ENCODE results near the gene HDAC4.

The HDAC4 gene

DNA sequence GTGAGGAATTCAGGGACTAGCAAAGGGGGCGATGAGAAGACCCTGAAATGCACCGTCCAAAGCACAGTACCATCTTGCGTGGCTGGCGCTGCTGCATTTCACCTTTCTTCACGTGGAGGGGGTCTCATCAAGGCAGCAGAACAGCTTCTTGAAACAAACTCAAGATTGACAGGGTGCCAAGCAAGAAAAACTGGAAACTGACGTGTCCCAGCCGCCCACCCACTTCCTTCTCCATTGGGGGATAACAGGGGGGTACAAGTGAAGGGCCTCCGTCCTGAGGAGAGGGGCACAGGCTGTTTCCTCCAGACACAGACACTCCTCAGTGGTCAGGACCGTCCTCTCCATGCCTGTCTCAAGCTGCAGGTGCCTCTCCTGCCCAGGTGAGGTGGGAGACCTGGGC lies 32.5 kb downstream of the HDAC4 start:
- DNase-seq: no peak

GRCh38 chr2:239366740-239367139 lies 34.1 kb downstream of the HDAC4 start:
- DNase-seq: no peak

- no peak for DNase-seq
Observed at GRCh38 chr2:239365782-239366435, 34.9 kb downstream of the HDAC4 start.

DNA sequence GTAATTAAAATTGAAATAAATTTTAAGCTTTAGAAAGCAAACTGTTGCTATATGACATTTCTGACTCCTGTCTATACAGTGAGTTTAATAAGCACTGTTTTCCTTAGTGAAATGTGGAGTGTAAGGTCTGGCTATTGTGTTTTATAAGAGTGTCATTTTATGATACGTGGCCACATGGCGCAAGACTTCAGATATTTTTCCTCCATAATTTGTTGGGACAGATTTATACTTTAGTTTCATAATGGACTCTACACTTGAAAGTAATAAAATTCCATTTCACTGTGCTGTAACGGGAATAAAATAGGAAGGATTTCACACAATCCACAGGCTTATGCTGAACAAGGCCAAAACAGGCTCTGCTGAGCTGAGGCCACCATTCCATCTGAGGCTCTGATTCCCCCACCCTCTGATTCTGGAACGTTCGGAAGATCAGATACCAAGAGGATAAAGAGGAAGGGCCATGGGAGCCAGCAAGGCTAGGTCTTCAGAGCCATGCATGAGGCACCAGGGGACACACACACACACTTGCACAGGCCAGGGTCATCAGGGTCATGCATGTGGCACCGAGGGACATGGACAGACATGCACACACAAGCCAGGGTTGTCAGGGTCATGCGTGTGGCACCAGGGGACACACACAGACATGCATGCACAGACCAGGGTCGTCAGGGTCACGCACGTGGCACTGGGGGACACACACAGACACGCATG lies 35.6 kb downstream of the HDAC4 start:
- DNase-seq: no peak

DNA sequence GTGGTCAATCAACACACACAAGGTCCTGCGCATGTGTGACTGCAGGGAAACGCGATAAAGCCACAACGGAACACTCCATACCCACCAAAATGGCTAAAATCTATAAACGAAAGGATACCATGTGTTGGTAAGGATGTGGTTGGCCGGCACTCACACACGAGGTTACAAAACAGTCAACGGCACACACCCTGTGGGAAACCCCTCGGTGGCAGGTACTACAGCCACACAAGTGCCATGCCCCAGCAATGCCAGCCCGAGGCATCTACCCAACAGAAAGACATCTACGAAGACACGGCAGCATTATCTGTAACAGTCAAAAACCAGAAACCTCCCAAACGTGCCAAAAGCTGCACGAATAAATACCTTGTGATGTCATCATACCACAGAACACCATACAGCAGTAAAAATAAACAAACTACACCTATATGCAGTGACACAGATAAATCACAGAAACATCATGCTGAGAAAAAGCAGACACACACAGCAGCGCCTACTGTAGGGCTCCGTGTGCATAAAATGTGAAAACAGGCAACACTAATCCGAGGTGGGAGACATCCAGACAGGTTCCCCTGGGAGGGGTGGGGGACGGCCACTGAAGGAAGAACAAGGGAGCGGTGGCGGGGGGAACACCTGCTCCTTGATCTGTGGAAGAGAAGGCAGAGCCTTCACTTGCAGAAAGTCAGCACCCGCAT lies 36.7 kb downstream of the HDAC4 start:
- peak; percentile 52 for DNase-seq

GRCh38 chr2:239362507-239362906 lies 38.3 kb downstream of the HDAC4 start:
- DNase-seq: no peak

- no peak for DNase-seq
Observed at GRCh38 chr2:239361311-239361642, 39.5 kb downstream of the HDAC4 start.

DNA sequence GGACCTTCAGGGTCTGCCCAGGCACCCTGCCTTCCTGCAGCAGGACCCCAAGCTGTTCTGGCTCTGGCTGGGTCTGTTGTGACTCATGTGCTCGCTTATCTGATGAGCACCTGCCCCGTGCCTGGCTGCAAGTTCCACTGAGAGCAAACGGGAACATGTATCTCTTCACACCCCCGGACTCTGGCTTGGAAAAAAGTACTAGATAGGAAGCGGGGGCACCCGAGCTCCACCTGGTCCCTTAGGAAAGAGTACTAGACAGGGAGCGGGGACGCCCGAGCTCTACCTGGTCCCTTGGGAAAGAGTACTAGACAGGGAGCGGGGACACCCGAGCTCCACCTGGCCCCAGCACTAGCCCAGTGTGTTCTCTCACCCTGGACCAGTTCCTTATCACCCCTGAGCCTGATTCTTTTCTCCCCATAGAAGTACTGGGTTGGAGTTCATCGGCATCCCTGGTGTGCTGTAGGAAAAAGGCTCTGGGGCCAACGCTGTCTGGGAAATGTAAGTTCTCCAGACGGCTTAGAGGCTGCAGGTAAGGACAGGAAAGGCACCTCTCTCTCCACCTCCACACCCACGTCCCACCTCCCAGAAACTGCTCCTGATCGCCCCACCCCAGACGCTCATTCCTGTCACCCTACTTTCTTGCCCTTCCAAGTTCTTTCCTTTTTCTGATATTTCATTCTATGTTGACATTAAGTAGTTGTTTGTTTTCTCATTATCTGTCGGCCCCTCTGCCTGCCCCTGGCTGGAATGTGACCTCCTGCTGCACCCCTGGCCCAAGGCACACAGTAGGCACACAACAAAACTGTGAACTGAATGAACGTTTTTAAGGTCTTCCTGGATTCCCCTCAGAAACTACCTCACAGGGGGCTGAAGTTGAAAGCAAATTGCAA lies 40.2 kb downstream of the HDAC4 start:
- no peak for DNase-seq

DNA sequence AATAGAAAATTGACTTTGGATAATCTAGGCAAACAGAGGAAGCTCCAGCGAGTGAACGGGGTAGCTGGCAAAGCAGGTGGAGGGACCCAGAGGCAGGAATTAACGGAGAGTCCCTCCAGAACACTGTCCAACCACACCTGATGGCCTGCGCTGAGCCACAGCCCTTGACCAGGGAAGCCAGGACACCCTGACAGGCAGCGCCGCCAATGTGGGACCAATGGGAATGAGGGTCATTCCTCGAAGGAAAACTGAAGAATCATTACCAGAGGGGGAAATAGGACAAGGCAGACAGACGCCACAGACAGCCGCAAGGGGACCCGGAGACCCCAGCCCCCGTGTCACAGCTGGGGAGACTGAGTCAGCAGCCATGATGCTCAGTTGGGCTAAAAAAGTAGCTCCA lies 40.8 kb downstream of the HDAC4 start:
- DNase-seq: no peak

DNA sequence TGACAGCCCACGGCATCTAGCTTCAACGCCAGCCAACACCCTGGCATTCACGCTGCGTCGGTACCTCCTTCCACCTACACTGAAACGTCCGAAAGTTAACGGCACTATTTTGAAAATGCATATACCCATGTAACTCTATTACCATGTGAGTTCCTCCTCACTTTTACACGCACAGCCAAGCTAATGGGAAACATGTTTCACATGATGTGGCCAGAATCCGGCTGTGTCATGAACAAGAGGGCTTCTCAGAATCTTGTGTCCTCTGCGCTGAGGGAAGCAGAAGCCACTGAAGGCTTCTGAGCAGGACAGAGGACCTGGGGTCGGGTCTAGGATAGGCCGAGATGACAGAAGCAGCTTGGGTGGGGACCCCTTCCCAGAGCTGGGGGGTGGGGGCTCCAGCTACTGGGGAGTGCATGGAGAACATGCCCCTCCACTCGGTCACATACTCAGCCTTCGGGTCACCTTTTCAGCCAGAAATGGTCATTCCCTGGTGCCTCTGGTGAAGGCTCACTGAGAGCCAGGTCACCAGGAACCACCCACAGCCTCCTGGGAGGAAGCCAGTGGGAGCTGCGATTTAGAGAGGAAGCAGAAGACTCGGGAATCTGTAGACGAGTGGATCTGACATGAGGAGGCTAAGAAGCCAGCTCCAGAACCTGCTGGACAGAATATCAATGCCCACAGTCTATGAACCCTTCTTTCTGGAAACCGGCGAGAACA lies 41.5 kb downstream of the HDAC4 start:
- no peak for DNase-seq

DNA sequence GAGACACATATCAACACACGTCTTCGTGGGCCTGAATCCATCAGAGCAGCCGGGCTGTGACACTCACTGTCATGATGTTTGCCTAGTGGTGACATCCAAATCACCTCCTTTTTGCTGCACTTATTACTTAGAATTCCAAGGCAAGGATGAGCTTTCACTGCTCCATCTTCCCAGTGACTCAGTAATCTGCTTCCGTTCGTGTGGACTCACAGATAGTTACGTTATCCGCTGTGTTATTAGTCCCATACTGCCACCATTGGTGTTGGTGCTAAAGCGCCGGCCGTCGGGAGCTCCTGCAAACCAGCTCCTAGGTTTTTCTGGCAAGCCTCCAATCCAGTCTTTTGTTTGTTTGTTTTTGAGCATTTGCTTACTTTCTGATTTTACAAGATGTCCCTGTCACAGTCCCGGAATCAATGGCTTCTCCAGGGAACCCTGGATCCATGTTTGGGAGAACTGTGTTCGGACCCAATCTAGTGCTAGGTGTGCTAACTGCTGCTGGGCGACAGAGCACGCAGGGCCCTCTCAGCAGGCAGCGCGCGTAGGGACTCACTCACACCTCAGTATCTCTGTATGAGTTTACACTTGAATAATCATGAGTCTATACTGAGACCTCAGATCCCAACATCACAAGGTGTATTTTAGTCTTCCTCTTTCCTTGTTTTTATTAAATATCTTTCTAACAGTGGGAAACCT lies 42.6 kb downstream of the HDAC4 start:
- no peak for DNase-seq

DNA sequence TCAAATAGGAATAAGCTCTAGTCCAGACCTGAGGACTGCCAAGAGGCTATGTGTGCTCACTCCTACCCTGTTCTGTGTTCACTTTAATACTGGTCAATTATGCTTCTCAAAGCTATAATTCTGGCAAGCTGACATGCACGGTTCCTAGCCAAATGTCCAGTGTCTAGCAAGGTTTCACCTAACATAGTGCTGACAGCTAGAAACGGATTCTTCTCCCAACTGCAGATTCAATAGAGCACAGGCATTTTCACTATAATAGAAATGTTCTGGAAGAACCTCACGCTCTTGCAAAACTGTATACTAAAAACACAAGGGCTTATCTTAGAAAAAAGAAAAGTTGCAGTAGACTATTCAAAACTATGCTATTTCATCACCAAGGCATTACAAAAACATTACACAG lies 45.1 kb downstream of the HDAC4 start:
- no peak for DNase-seq

DNA sequence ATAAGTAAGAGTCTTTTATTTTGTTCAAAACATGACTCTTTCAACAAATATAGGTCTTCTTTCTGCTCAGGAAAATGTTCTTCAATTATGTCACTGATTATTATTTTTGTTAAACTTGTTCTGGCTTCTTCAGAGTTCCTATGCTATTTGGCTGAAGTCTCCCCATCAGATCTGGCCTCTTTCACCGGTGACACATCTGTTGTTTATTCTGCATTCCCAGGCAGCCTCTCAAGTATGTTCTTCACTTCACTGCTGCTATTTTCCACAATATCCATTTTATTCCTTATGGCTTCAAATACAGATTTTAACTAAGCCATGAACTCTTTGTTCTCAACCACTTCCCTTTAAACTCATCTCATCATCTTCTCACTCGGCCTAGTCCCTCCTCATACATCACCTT lies 45.7 kb downstream of the HDAC4 start:
- no peak for DNase-seq

DNA sequence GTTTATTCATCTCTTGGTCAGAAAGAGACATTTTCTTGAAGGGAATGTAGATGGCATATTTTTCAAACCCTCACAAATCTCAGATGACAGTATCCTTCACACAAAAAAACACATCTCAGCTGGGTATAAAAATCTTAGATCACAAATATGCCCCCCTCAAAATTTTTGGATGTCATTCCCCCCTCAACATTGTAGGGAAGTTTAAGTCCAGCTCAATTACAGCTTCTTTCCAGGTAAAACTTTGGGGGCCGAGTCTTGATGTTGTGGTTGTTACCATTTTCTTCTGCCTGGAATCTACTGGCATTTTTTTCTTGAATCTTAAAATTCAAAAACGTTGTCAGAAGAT lies 46.1 kb downstream of the HDAC4 start:
- DNase-seq: no peak

DNA sequence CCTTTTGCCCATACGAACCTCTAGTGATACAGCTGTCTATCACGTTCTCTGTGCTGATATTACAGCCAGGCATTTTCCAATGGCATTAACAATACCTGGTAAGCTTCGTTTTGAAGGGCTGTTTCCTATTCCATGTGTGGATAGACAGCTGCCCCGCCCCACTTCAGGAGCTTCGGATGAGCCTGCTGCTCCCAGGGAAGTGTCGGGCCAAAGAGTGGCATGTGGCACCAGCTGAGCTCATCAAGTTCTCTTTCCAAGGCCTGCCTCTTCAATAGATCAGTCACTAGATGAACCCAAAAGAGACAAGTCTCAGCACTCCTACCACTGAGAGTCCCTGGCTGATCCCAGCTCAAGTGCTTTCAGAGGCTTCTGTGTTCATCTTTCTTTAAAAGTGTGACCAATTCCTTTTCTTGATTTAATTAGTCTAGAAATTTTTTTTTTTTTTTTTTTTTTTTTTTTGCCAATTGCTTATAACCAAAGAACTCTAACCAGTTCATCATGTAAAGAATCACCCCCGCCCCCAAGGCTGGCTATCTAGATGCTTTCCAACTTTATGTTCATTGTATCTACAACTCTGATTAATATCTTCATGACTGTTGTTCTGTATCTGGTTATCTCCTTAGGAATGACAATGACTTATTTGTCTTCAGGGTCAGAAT lies 46.6 kb downstream of the HDAC4 start:
- DNase-seq: no peak

- DNase-seq: no peak
Observed at GRCh38 chr2:239353692-239354091, 47.1 kb downstream of the HDAC4 start.

DNA sequence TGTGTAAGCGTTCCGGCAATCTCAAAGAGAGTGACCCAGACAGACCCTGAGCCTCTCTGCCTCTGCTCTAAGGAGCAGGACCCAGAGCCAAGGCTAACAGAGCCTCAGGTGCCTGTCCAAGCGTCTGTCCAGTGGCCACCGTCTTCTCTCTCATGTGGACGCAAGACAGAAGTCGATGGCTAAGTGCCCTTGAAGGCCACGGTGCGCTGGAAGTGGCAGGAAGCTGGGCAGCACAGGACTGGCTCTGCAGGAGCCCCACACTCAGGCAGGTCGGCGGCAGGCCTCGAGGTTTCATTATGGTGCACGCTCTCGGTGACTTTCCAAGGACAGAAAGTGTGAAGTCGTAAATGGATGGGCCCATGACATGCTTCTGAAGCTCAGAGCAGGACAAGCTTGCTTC lies 49.1 kb downstream of the HDAC4 start:
- no peak for DNase-seq

DNA sequence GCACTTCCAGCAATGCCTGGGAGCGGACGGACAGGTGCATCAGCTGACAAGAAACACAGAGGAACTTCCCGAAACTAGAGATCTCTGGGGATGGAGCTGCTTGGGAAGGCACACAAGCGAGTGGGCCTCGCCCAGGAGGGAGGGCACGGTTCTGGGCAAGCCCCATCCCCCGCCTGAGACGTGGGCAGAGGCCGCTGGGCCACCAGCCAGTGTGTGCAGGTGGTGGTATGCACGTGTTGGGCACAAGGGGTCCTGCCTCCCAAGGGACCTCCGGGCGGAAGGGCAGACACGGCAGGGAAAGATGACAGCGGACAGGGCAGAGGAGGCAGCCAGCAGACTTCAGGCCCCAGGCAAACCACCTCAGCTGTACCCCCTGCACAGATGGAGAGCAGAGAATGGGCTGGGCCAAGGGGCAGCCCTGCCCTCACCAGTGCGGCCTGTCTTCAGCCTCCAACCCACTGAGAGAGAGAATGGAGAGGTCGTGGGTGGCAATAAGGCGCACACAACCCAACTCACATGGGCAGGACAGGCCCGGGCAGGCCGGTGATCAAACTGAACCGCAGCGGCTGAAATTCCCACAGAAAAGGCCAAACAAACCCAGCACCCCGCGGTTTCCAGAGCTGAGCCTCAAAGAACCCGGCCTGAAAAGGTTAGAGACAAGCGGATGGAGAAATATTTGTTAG lies 51.2 kb downstream of the HDAC4 start:
- no peak for DNase-seq

DNA sequence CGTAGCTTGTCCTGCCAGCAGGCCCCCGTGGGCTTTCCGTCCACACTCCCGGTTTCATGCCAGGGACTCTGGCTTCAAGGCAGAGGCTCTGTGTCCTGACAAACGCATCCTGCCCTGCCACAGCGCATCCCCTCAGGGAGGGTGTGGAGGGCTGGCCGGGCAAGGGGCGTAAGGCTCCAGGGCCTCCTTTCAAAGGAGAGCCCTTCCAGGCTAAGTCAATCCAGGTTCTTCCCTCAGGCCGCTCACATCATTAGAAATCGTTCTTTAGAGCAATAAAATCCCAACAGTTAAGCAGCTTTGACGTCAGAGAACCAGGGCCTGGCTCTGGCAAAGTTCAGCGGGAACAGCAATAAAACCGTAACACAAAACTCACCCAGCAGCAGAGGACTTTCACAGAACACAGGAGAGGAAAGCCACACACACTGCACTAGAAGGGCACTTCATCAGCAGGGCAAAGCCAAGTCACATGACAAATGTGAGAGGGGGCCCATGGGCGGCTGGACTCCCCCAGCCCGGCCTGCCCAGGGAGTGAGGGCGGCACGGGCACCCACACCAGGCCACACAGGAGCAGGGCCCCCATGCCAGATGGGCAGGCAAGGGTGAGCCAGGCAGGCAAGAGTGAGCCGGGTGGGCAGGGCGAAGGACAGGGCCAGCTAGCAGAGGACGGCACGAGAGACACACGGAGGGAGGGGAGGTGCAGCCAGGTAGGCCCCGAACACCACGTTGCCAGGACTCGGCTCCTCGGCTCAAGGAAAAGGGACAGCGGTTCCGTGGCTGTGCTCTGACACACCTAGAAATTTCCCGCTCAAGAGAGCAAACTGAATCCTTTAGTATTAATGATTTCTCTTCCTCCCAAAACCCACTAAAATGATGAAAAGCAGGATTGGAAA lies 52.0 kb downstream of the HDAC4 start:
- no peak for DNase-seq

- DNase-seq: no peak
Observed at GRCh38 chr2:239346676-239347075, 54.1 kb downstream of the HDAC4 start.

Measured in CD4-positive, alpha-beta T cell treated with Interleukin-12 subunit alpha and Interleukin-12 subunit beta, for 1 hour (primary cell).